ENCODE results near the gene ATMIN. TPM values are rescaled to one million over a fixed set of nuclear protein-coding genes. Genes with fewer than 3 reads are reported as not detected.

Gene ATMIN
- total and polyA plus RNA-seq, 2 of the 13 experiments (the other 11 are each of a cell fraction or from before 2014, with no cell fraction given), result 34.6 to 60.4 TPM

GRCh38 chr16:81095953-81096714, 60.5 kb downstream of the ATMIN start, which contains the start of gene GCSH (continued):
- TF ChIP-seq ZNF567 (CRISPR knock-in tag; IDR thresholded peaks at IDR 0.05; ENCODE audit: borderline replicate concordance) (no peak), PPARG (CRISPR knock-in tag; conservative IDR thresholded peaks at IDR 0.05) (no peak), ZNF124 (CRISPR knock-in tag; IDR thresholded peaks at IDR 0.05) (no peak), ZNF263 (CRISPR knock-in tag; IDR thresholded peaks at IDR 0.05) (peak; percentile 23), YEATS2 (CRISPR knock-in tag; IDR thresholded peaks at IDR 0.05; ENCODE audit: borderline replicate concordance) (no peak; the same call in 1 of the 2 replicates), TP53 (CRISPR knock-in tag; conservative IDR thresholded peaks at IDR 0.05) (no peak), NR3C1 (CRISPR knock-in tag; IDR thresholded peaks at IDR 0.05) (no peak), ZBTB2 (CRISPR knock-in tag; IDR thresholded peaks at IDR 0.05; ENCODE audit: low read depth) (peak; percentile 79), KLF9 (CRISPR knock-in tag; IDR thresholded peaks at IDR 0.05; ENCODE audit: low read depth) (no peak), SYNCRIP (IDR thresholded peaks at IDR 0.05; ENCODE audit: insufficient read depth, low read depth, low read length) (no peak), FLYWCH1 (CRISPR knock-in tag; IDR thresholded peaks at IDR 0.05) (no peak), NFYB (CRISPR knock-in tag; IDR thresholded peaks at IDR 0.05) (peak; percentile 88)
- TF ChIP-seq, protein P1, sequence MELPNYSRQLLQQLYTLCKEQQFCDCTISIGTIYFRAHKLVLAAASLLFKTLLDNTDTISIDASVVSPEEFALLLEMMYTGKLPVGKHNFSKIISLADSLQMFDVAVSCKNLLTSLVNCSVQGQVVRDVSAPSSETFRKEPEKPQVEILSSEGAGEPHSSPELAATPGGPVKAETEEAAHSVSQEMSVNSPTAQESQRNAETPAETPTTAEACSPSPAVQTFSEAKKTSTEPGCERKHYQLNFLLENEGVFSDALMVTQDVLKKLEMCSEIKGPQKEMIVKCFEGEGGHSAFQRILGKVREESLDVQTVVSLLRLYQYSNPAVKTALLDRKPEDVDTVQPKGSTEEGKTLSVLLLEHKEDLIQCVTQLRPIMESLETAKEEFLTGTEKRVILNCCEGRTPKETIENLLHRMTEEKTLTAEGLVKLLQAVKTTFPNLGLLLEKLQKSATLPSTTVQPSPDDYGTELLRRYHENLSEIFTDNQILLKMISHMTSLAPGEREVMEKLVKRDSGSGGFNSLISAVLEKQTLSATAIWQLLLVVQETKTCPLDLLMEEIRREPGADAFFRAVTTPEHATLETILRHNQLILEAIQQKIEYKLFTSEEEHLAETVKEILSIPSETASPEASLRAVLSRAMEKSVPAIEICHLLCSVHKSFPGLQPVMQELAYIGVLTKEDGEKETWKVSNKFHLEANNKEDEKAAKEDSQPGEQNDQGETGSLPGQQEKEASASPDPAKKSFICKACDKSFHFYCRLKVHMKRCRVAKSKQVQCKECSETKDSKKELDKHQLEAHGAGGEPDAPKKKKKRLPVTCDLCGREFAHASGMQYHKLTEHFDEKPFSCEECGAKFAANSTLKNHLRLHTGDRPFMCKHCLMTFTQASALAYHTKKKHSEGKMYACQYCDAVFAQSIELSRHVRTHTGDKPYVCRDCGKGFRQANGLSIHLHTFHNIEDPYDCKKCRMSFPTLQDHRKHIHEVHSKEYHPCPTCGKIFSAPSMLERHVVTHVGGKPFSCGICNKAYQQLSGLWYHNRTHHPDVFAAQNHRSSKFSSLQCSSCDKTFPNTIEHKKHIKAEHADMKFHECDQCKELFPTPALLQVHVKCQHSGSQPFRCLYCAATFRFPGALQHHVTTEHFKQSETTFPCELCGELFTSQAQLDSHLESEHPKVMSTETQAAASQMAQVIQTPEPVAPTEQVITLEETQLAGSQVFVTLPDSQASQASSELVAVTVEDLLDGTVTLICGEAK (IDR thresholded peaks at IDR 0.05), result no peak
- TF ChIP-seq, protein P1 (CRISPR knock-in tag; IDR thresholded peaks at IDR 0.05), result peak; percentile 11; the same call in 1 of the 2 replicates
- TF ChIP-seq, protein P2, sequence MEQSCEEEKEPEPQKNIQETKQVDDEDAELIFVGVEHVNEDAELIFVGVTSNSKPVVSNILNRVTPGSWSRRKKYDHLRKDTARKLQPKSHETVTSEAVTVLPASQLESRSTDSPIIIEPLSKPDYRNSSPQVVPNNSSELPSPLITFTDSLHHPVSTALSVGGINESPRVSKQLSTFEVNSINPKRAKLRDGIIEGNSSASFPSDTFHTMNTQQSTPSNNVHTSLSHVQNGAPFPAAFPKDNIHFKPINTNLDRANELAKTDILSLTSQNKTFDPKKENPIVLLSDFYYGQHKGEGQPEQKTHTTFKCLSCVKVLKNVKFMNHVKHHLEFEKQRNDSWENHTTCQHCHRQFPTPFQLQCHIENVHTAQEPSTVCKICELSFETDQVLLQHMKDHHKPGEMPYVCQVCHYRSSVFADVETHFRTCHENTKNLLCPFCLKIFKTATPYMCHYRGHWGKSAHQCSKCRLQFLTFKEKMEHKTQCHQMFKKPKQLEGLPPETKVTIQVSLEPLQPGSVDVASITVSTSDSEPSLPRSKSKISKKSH (CRISPR knock-in tag; IDR thresholded peaks at IDR 0.05; ENCODE audit: borderline replicate concordance), result no peak
- TF ChIP-seq, protein P3, sequence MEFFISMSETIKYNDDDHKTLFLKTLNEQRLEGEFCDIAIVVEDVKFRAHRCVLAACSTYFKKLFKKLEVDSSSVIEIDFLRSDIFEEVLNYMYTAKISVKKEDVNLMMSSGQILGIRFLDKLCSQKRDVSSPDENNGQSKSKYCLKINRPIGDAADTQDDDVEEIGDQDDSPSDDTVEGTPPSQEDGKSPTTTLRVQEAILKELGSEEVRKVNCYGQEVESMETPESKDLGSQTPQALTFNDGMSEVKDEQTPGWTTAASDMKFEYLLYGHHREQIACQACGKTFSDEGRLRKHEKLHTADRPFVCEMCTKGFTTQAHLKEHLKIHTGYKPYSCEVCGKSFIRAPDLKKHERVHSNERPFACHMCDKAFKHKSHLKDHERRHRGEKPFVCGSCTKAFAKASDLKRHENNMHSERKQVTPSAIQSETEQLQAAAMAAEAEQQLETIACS (CRISPR knock-in tag; IDR thresholded peaks at IDR 0.05), result peak; percentile 55; the same call in 1 of the 2 replicates
